OCI-LY1 (cell line): Measurements from ENCODE around the gene ZBTB20.

Experiments used
- CTCF ChIP-seq: fragments of 200-600 bp; sonication (generic), shearing (Covaris generic); IDR thresholded peaks from 2 replicates; pipeline ENCODE4 v1.5.1; 2017; ENCODE audit warnings: mild to moderate bottlenecking, antibody characterized with exemption, low read length, moderate library complexity, mixed read lengths
- EZH2 ChIP-seq: fragments of 200-600 bp; sonication (generic), shearing (Covaris generic); IDR thresholded peaks from 2 replicates; pipeline ENCODE4 v1.8.0; 2017; ENCODE audit warnings: borderline replicate concordance, mixed run types, mild to moderate bottlenecking, antibody characterized with exemption, low read length, moderate library complexity, mixed read lengths

GRCh38 chr3:114649331-114649730, 497.8 kb downstream of the ZBTB20 start:
- TF ChIP-seq CTCF (no peak), EZH2 (no peak)
